Thoracic aorta (tissue), 2 donors: ENCODE data around the gene PPP1R13B. TPM values are rescaled to one million over a fixed set of nuclear protein-coding genes. Genes with fewer than 3 reads are reported as not detected.

ENCODE experiments used
- ATAC-seq: fragments of 150-250 bp; one replicate; pipeline ENCODE4 v1.8.0; 2017; ENCODE audit warnings: low read depth; ENCODE audit not compliant: insufficient number of reproducible peaks, low FRiP score
- DNase-seq: peaks from one replicate; pipeline ENCODE4 v3.0.0-alpha.2; 2020; ENCODE audit warnings: low spot score
- H3K27ac ChIP-seq, 2 donors: fragments of 200-600 bp; sonication (generic); 1 replicate in 1 of 2; 2 replicates in 1 of 2; pipeline ENCODE4 v1.5.1; 2016; ENCODE audit warnings: mild to moderate bottlenecking in 2 of 2, moderate library complexity in 2 of 2
- H3K27me3 ChIP-seq: fragments of 200-600 bp; sonication (generic); replicated peaks from 2 replicates; pipeline ENCODE4 v1.6.0; 2016; ENCODE audit warnings: mild to moderate bottlenecking; ENCODE audit not compliant: insufficient read depth
- H3K36me3 ChIP-seq: fragments of 200-600 bp; sonication (generic); one replicate; pipeline ENCODE4 v1.5.1; 2016
- H3K4me1 ChIP-seq, 2 donors: fragments of 200-600 bp; sonication (generic); 1 replicate in 1 of 2; 2 replicates in 1 of 2; pipeline versions ENCODE4 v1.5.1 to v1.6.0; 2016; ENCODE audit warnings: low read depth in 2 of 2, mild to moderate bottlenecking in 1 of 2; ENCODE audit not compliant: control insufficient read depth in 1 of 2
- H3K4me3 ChIP-seq: fragments of 200-600 bp; sonication (generic); 2 replicates; pipeline ENCODE4 v1.5.1; 2016; ENCODE audit warnings: mild to moderate bottlenecking
- H3K9me3 ChIP-seq: fragments of 200-600 bp; sonication (generic); 2 replicates; pipeline ENCODE4 v1.5.1; 2016
- CTCF ChIP-seq: fragments of 200-600 bp; sonication (generic); IDR thresholded peaks from one replicate; pipeline ENCODE4 v1.5.1; 2019; ENCODE audit warnings: antibody characterized with exemption
- total RNA-seq, 2 donors: library from RNA; depleted of rRNA; stranded (reverse); fragments of >200 nt; gene quantifications; one replicate each; pipeline versions ENCODE4 v1.1.0 to v1.2.3, GENCODE V29; 2016

Gene PPP1R13B
- total RNA-seq, 2 donors from 2014 or later: 10.7 to 15.3 TPM

DNA sequence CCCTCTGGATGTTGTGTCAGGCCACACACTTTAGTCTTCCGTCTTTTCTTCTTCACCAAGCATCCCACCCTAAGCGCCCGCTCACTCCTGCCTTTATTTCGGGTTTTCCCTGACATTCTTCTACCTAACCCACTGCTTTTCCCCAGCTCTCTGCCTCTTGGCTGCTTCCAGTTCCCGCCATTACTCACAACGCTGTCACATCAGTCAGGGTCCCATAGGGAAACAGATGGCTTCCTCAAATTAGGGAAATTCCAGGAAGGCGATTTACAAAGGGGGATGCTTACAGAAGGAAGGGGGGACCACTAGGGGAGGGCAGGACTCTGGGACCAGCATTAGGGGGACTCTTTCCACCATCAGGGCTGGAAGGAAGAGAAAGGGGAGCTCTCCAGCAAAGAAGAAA lies 9.2 kb upstream of the PPP1R13B start:
- Histone ChIP-seq H3K27me3 (no peaks in the 10 kb centered on the region), H3K9me3 (no peaks in the 10 kb centered on the region), H3K4me1 (no peaks in the 10 kb centered on the region), H3K4me3 (no peak overlapping the region), H3K27ac (no peak overlapping the region), H3K36me3 (no peaks in the 10 kb centered on the region)
- TF ChIP-seq CTCF: no peak
- DNase-seq: no peak
- ATAC-seq: no peak

GRCh38 chr14:103856105-103856504 lies 8.7 kb upstream of the PPP1R13B start:
- ATAC-seq (no peak), DNase-seq (no peak)
- no peaks in the 10 kb centered on the region for H3K9me3 ChIP-seq
- no peaks in the 10 kb centered on the region for H3K36me3 ChIP-seq
- no peak overlapping the region for H3K27ac ChIP-seq
- no peak for TF ChIP-seq CTCF
- no peaks in the 10 kb centered on the region for H3K4me1 ChIP-seq
- H3K4me3 ChIP-seq: no peak overlapping the region
- H3K27me3 ChIP-seq: no peaks in the 10 kb centered on the region

DNA sequence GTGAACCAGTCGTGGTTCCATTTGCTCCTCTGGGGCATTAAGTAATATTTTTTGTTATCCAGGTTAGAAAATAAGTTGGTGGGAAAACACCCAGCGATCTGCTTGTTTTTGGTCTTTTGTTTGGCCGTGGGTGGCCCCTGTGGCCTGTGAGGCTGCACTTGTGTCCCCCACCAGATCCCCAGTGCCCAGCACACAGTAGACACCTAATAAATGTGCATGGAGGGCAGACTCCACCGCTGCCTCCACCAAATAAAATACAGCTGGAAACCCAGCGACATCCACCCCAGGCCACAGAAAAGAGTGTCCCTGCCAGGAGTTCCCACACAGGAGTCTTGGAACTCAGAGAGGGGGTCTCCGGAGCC lies 8.3 kb upstream of the PPP1R13B start:
- H3K36me3 ChIP-seq: no peaks in the 10 kb centered on the region
- ATAC-seq (no peak), DNase-seq (no peak)
- no peaks in the 10 kb centered on the region for H3K9me3 ChIP-seq
- no peak overlapping the region for H3K4me3 ChIP-seq
- no peaks in the 10 kb centered on the region for H3K27me3 ChIP-seq
- no peaks in the 10 kb centered on the region for H3K4me1 ChIP-seq
- TF ChIP-seq CTCF: no peak
- no peak overlapping the region for H3K27ac ChIP-seq

GRCh38 chr14:103854822-103855733 lies 7.7 kb upstream of the PPP1R13B start:
- H3K4me1 ChIP-seq: no peaks in the 10 kb centered on the region
- H3K27ac ChIP-seq: no peak overlapping the region
- no peak for TF ChIP-seq CTCF
- no peaks in the 10 kb centered on the region for H3K9me3 ChIP-seq
- DNase-seq: no peak
- ATAC-seq: no peak
- no peak overlapping the region for H3K4me3 ChIP-seq
- no peaks in the 10 kb centered on the region for H3K27me3 ChIP-seq
- H3K36me3 ChIP-seq: no peaks in the 10 kb centered on the region

DNA sequence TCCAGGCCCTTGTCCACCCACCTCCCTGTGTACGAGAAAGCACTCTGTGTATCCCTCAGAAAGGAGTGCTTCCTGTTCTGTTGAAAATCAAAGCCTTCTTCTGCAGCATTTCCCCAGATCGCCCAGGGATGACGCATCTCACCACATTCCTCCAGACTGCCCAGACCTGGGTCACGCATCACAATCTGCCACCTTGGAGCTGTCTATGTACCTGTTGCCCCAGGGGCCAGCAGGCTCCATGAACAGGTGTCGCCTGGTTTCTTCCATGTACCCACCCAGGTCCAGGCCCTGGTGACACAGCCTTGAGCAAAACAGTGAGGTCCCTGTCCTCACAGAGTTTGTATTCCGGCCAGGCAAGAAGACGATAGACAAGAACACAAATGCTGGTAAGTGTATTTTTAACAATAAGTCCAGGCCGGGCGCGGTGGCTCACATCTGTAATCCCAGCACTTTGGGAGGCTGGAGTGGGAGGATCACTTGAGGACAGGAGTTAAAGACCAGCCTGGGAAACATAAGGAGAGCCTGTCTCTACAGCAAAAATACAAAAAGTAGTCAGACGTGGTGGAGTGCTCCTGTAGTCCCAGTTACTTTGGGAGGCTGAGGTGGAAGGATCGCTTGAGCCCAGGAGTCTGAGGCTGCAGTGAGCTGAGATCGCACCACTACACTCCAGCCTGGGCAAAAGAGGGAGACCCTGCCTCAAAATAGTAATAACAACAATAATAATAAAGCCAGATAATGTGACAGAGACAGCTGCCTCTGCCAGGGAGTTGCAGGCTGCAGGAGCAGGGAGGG lies 6.8 kb upstream of the PPP1R13B start:
- H3K4me3 ChIP-seq: no peak overlapping the region
- no peak for ATAC-seq
- DNase-seq: no peak
- no peaks in the 10 kb centered on the region for H3K4me1 ChIP-seq
- no peaks in the 10 kb centered on the region for H3K9me3 ChIP-seq
- no peak overlapping the region for H3K27ac ChIP-seq
- TF ChIP-seq CTCF: no peak
- H3K36me3 ChIP-seq: no peaks in the 10 kb centered on the region
- H3K27me3 ChIP-seq: no peaks in the 10 kb centered on the region
